A549 (cell line): Measurements from ENCODE around the gene TCF12. TPM values are rescaled to one million over a fixed set of nuclear protein-coding genes. Genes with fewer than 3 reads are reported as not detected.

Experiments
- ATAC-seq, 2 experiments: fragments of 200-7000 bp in 1 of 2; fragments of >200 bp in 1 of 2; cut with Nextera tagmentation in 1 of 2; cut with Tn5 transposase in 1 of 2; 3 replicates each; pipeline versions ENCODE4 v1.8.0 to v1.9.1; 2018 to 2020; ENCODE audit warnings: mild to moderate bottlenecking in 1 of 2, moderate library complexity in 1 of 2
- CTCF ChIA-PET: fragments of 300-600 bp; sonication (Branson Sonifier 250); formaldehyde crosslinking; extraction: SDS; loops from one replicate; lab custom pipeline; 2021; ENCODE audit warnings: antibody characterized with exemption, inconsistent platforms; lab: Yijun Ruan, JAX
- POLR2A ChIA-PET: fragments of 350-600 bp; formaldehyde crosslinking; extraction: SDS; loops from one replicate; lab custom pipeline; 2021; ENCODE audit warnings: antibody characterized with exemption, inconsistent platforms; lab: Yijun Ruan, JAX
- DNase-seq, 2 experiments: peaks; one replicate each; pipeline versions ENCODE4 v3.0.0 to v3.0.0-alpha.2; 2011 to 2016; ENCODE audit warnings: low read depth in 1 of 2, low spot score in 1 of 2
- FAIRE-seq: peaks from 2 replicates; lab custom pipeline; 2011; peaks lifted over from hg19 to GRCh38; lab: Jason Lieb, UNC
- H3K27ac ChIP-seq, 2 experiments: fragments of >200 bp; sonication (Bioruptor Twin); formaldehyde crosslinking; 3 replicates each; pipeline ENCODE4 v1.5.1; 2016 to 2017
- H3K4me1 ChIP-seq: fragments of >200 bp; sonication (Bioruptor Twin); formaldehyde crosslinking; 3 replicates; pipeline ENCODE4 v1.6.1; 2016
- H3K4me2 ChIP-seq: fragments of >200 bp; sonication (Bioruptor Twin); formaldehyde crosslinking; 3 replicates; pipeline ENCODE4 v1.6.1; 2016
- H3K4me3 ChIP-seq: fragments of >200 bp; sonication (Bioruptor Twin); formaldehyde crosslinking; 3 replicates; pipeline ENCODE4 v1.5.1; 2016
- H3K9me3 ChIP-seq: fragments of >200 bp; sonication (Bioruptor Twin); formaldehyde crosslinking; 3 replicates; pipeline ENCODE4 v1.6.1; 2016
- BHLHE40 ChIP-seq: IDR thresholded peaks from 2 replicates; pipeline ENCODE4 v1.6.1; 2012; ENCODE audit warnings: low read depth, low read length, inconsistent platforms
- CEBPB ChIP-seq, 2 experiments: fragments of >200 bp in 1 of 2; sonication (Bioruptor Twin) in 1 of 2; formaldehyde crosslinking in 1 of 2; IDR thresholded peaks; 2 replicates each; pipeline ENCODE4 v1.6.1; 2012 to 2016
- CHD2 ChIP-seq: fragments of 150-350 bp; IDR thresholded peaks from 2 replicates; pipeline ENCODE4 v1.6.1; 2014; ENCODE audit warnings: low read length; ENCODE audit not compliant: partially characterized antibody
- CTCF ChIP-seq: fragments of >200 bp; sonication (Bioruptor Twin); formaldehyde crosslinking; IDR thresholded peaks from 3 replicates; pipeline ENCODE4 v1.5.1; 2016
- EHMT2 ChIP-seq: fragments of 200-600 bp; sonication (generic); IDR thresholded peaks from 2 replicates; pipeline ENCODE4 v1.6.1; 2016; ENCODE audit warnings: antibody characterized with exemption, low read depth, mild to moderate bottlenecking, moderate library complexity
- EP300 ChIP-seq, 2 experiments: fragments of >200 bp; sonication (Bioruptor Twin); formaldehyde crosslinking; IDR thresholded peaks; 2 replicates in 1 of 2; 3 replicates in 1 of 2; pipeline ENCODE4 v1.6.1; 2016 to 2017
- FOSL2 ChIP-seq, 2 experiments: fragments of 450-650 bp in 1 of 2; fragments of >200 bp in 1 of 2; sonication (Bioruptor Twin) in 1 of 2; formaldehyde crosslinking; IDR thresholded peaks; 2 replicates each; pipeline versions ENCODE4 v1.5.0 to v1.6.1; 2016 to 2020; ENCODE audit warnings: mild to moderate bottlenecking in 1 of 2, moderate library complexity in 1 of 2
- HDAC2 ChIP-seq: fragments of 200-600 bp; sonication (generic); IDR thresholded peaks from 2 replicates; pipeline ENCODE4 v1.6.1; 2016
- HEYL ChIP-seq: fragments of 250-450 bp; sonication (Bioruptor Pico); IDR thresholded peaks from 2 replicates; pipeline ENCODE4 v1.8.0; 2021; ENCODE audit warnings: mild to moderate bottlenecking, moderate library complexity
- JUN ChIP-seq, 2 experiments: fragments of >200 bp; sonication (Bioruptor Twin); formaldehyde crosslinking; IDR thresholded peaks; 2 replicates in 1 of 2; 3 replicates in 1 of 2; pipeline ENCODE4 v1.6.1; 2016 to 2017
- JUNB ChIP-seq: fragments of >200 bp; sonication (Bioruptor Twin); formaldehyde crosslinking; IDR thresholded peaks from 2 replicates; pipeline ENCODE4 v1.6.1; 2016
- KDM1A ChIP-seq: fragments of 200-600 bp; sonication (generic); IDR thresholded peaks from 2 replicates; pipeline ENCODE4 v1.6.1; 2016; ENCODE audit warnings: low read depth, mild to moderate bottlenecking
- MAX ChIP-seq: IDR thresholded peaks from 2 replicates; pipeline ENCODE4 v1.6.1; 2012
- MYC ChIP-seq: IDR thresholded peaks from 2 replicates; pipeline ENCODE4 v1.6.1; 2012; ENCODE audit warnings: mild to moderate bottlenecking, inconsistent platforms, low read length, improper control_type of control experiment, borderline replicate concordance
- PBX3 ChIP-seq: IDR thresholded peaks from 2 replicates; pipeline ENCODE4 v1.6.1; 2012
- PHF8 ChIP-seq: fragments of 200-600 bp; sonication (generic); IDR thresholded peaks from 2 replicates; pipeline ENCODE4 v1.6.1; 2016; ENCODE audit warnings: low read depth, mild to moderate bottlenecking, antibody characterized with exemption, moderate library complexity, borderline replicate concordance
- POLR2A ChIP-seq: IDR thresholded peaks from 2 replicates; pipeline ENCODE4 v1.6.1; 2012; ENCODE audit warnings: mild to moderate bottlenecking, low read length
- POLR2AphosphoS2 ChIP-seq: conservative IDR thresholded peaks from 2 replicates; pipeline ENCODE4 v1.6.1; 2012; ENCODE audit warnings: low read length, improper control_type of control experiment, inconsistent platforms
- RFX5 ChIP-seq: fragments of 450-650 bp; IDR thresholded peaks from 2 replicates; pipeline ENCODE4 v1.7.1; 2014; ENCODE audit warnings: antibody characterized with exemption, mild to moderate bottlenecking, moderate library complexity
- SREBF2 ChIP-seq: fragments of 450-650 bp; IDR thresholded peaks from 2 replicates; pipeline ENCODE4 v1.6.1; 2014; ENCODE audit warnings: mild to moderate bottlenecking, moderate library complexity
- TFCP2L1 ChIP-seq: fragments of 250-450 bp; sonication (Bioruptor Pico); IDR thresholded peaks from 2 replicates; pipeline ENCODE4 v1.5.0; 2021; ENCODE audit warnings: mild to moderate bottlenecking
- ZC3H11A ChIP-seq: fragments of 450-650 bp; IDR thresholded peaks from 2 replicates; pipeline ENCODE4 v1.6.1; 2014; ENCODE audit warnings: antibody characterized with exemption, mild to moderate bottlenecking
- ZFP36 ChIP-seq: fragments of 450-650 bp; IDR thresholded peaks from 2 replicates; pipeline ENCODE4 v1.6.1; 2014; ENCODE audit warnings: borderline replicate concordance; ENCODE audit not compliant: partially characterized antibody
- ZNF302 ChIP-seq: fragments of 250-450 bp; sonication (Bioruptor Pico); IDR thresholded peaks from 2 replicates; pipeline ENCODE4 v1.9.0; 2021; ENCODE audit warnings: inconsistent platforms, mild to moderate bottlenecking, moderate library complexity
- WGBS: methylation state at CpG from one replicate; pipeline ENCODE4 v1.1.6; 2017; ENCODE audit errors: missing lambda C conversion rate; 5-methylcytosine and 5-hydroxymethylcytosine counted together
- polyA plus RNA-seq, 4 experiments: library from polyadenylated mRNA; depleted of rRNA in 3 of 4; stranded (reverse); fragments of >200 nt; fragmentation: RNase III in 1 of 4; extraction: RNeasy Plus Mini Kit Qiagen cat#74134 plus additional on column Dnase treatment in 1 of 4; gene quantifications; 2 replicates in 3 of 4; 3 replicates in 1 of 4; pipeline ENCODE4 v1.2.3, GENCODE V29; 2011 to 2017
- TF ChIP-seq, protein P1 (sequence below): fragments of 450-650 bp; IDR thresholded peaks from 2 replicates; pipeline ENCODE4 v1.6.1; 2014; ENCODE audit warnings: antibody characterized with exemption
- TF ChIP-seq, protein P2 (sequence below): fragments of 200-600 bp; sonication (generic); IDR thresholded peaks from 2 replicates; pipeline ENCODE4 v1.6.1; 2016; ENCODE audit warnings: antibody characterized with exemption, mild to moderate bottlenecking, moderate library complexity

The TCF12 gene
- polyA plus RNA-seq, 2 of the 4 experiments (the other 2 are of a cell fraction): 36.3 to 121 TPM

DNA sequence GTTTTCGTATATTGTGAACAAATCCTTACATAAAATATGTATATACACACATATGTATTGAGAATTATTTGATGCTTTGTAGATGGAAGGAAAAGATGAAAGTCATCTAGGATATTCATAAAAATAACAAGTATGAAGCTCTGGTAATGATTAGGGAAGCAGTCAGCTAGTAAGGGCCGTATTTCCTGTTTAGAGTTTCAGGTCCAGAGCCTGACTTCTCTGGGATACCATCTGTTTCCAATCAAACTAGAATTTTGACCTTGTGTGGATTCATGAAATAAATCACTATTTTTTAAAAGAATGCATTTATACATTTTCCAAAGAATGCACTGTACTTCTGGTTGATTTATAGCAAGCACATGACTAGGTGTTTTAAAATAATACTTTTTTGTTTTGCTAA lies 301.8 kb downstream of the TCF12 start:
- DNase-seq: no peak
- ChIA-PET CTCF (interaction anchor here (0.7 to 0.8 kb wide), 2 partner anchors 9 to 1116 kb away, joined by 3 to 4 read pairs; no protein-coding TSS in a partner anchor), POLR2A (interaction anchor here (0.8 kb wide), 1 partner anchor 332 kb away, joined by 3 read pairs; no protein-coding TSS in a partner anchor)
- FAIRE-seq: peak; percentile 49
- H3K27ac ChIP-seq: no peak overlapping the region
- no peak for ATAC-seq
- TF ChIP-seq SREBF2 (no peak), RFX5 (no peak), HEYL (CRISPR knock-in tag) (no peak), KDM1A (no peak), TFCP2L1 (CRISPR knock-in tag) (no peak), ZFP36 (no peak)
- no peaks in the 10 kb centered on the region for H3K9me3 ChIP-seq
- no peak overlapping the region for H3K4me3 ChIP-seq
- WGBS: 92% methylated on average over 2 of the region's 2 CpGs
- H3K4me1 ChIP-seq: peaks cover 17% of the 10 kb centered on the region
- no peak overlapping the region for H3K4me2 ChIP-seq

- H3K4me3 ChIP-seq: no peak overlapping the region
- no peak for ATAC-seq
- WGBS: 43% methylated on average over 1 of the region's 1 CpG
These were observed 302.7 kb downstream of the TCF12 start for GRCh38 chr15:57221134-57221533.

GRCh38 chr15:57223345-57223744 lies 304.9 kb downstream of the TCF12 start:
- Histone ChIP-seq H3K4me1 (no peaks in the 10 kb centered on the region), H3K9me3 (no peaks in the 10 kb centered on the region), H3K4me3 (no peak overlapping the region), H3K4me2 (no peak overlapping the region), H3K27ac (no peak overlapping the region)
- ATAC-seq: no peak
- POLR2A ChIA-PET: no interaction called here
- 80% methylated on average over 2 of the region's 2 CpGs for WGBS
- DNase-seq: no peak
- no peak for FAIRE-seq
- CTCF ChIA-PET: no interaction called here
- TF ChIP-seq ZC3H11A (no peak), POLR2AphosphoS2 (no peak), BHLHE40 (no peak), CHD2 (no peak), ZNF302 (CRISPR knock-in tag) (no peak), MYC (no peak), RFX5 (no peak), PHF8 (no peak), CEBPB (IDR thresholded peaks at IDR 0.05) (no peak), PBX3 (no peak), MAX (no peak)
- TF ChIP-seq, protein P1, sequence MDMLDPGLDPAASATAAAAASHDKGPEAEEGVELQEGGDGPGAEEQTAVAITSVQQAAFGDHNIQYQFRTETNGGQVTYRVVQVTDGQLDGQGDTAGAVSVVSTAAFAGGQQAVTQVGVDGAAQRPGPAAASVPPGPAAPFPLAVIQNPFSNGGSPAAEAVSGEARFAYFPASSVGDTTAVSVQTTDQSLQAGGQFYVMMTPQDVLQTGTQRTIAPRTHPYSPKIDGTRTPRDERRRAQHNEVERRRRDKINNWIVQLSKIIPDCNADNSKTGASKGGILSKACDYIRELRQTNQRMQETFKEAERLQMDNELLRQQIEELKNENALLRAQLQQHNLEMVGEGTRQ: no peak

More at GRCh38 chr15:57221134-57221533, 302.7 kb downstream of the TCF12 start:
- POLR2A ChIA-PET: no interaction called here
- H3K4me2 ChIP-seq: no peak overlapping the region
- TF ChIP-seq CTCF (no peak), ZNF302 (CRISPR knock-in tag) (no peak), EHMT2 (no peak), POLR2A (no peak), FOSL2 (IDR thresholded peaks at IDR 0.05) (no peak), FOSL2 (CRISPR knock-in tag; IDR thresholded peaks at IDR 0.05) (no peak), BHLHE40 (no peak), HDAC2 (no peak), ZFP36 (no peak), JUNB (no peak), JUN (IDR thresholded peaks at IDR 0.05) (no peak), EP300 (IDR thresholded peaks at IDR 0.05) (no peak), ZC3H11A (no peak)
- TF ChIP-seq, protein P2, sequence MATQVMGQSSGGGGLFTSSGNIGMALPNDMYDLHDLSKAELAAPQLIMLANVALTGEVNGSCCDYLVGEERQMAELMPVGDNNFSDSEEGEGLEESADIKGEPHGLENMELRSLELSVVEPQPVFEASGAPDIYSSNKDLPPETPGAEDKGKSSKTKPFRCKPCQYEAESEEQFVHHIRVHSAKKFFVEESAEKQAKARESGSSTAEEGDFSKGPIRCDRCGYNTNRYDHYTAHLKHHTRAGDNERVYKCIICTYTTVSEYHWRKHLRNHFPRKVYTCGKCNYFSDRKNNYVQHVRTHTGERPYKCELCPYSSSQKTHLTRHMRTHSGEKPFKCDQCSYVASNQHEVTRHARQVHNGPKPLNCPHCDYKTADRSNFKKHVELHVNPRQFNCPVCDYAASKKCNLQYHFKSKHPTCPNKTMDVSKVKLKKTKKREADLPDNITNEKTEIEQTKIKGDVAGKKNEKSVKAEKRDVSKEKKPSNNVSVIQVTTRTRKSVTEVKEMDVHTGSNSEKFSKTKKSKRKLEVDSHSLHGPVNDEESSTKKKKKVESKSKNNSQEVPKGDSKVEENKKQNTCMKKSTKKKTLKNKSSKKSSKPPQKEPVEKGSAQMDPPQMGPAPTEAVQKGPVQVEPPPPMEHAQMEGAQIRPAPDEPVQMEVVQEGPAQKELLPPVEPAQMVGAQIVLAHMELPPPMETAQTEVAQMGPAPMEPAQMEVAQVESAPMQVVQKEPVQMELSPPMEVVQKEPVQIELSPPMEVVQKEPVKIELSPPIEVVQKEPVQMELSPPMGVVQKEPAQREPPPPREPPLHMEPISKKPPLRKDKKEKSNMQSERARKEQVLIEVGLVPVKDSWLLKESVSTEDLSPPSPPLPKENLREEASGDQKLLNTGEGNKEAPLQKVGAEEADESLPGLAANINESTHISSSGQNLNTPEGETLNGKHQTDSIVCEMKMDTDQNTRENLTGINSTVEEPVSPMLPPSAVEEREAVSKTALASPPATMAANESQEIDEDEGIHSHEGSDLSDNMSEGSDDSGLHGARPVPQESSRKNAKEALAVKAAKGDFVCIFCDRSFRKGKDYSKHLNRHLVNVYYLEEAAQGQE: no peak
- no peak for DNase-seq
- FAIRE-seq: no peak
- no peak overlapping the region for H3K27ac ChIP-seq
- CTCF ChIA-PET: interaction anchor here (0.6 to 0.8 kb wide), 2 partner anchors 10 to 523 kb away, joined by 3 to 4 read pairs; no protein-coding TSS in a partner anchor
- no peaks in the 10 kb centered on the region for H3K9me3 ChIP-seq
- H3K4me1 ChIP-seq: peaks cover 8% of the 10 kb centered on the region
